DLD1 (cell line): Measurements from ENCODE around the gene ZIC1.

ENCODE experiments used
- in situ Hi-C: cut with HindIII; loops from 2 replicates; pipeline ENCODE4 v1.10.0; 2017; ENCODE audit warnings: low sequenced_read_pairs

The ZIC1 gene

DNA sequence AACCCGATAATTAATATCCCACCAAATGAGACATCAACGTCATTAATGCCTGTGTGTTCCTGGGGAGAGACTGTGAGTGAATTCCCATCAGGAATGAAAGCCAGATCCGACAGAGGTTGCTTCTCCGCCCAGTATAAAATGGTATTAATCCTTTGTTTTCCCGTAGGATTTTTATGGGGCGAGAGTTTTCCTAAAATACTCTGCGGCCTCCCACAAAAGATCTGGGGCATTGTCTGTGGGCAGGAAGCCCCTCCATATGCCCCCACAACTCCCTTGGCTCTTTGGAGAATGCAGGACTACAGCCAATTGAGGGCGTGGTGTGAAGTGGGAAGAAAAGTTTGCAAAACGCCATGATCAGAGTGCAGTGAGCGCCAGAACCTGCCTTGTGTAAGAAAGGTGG is 29.5 kb upstream of the ZIC1 start:
- in situ Hi-C loops, result no loop called here

DNA sequence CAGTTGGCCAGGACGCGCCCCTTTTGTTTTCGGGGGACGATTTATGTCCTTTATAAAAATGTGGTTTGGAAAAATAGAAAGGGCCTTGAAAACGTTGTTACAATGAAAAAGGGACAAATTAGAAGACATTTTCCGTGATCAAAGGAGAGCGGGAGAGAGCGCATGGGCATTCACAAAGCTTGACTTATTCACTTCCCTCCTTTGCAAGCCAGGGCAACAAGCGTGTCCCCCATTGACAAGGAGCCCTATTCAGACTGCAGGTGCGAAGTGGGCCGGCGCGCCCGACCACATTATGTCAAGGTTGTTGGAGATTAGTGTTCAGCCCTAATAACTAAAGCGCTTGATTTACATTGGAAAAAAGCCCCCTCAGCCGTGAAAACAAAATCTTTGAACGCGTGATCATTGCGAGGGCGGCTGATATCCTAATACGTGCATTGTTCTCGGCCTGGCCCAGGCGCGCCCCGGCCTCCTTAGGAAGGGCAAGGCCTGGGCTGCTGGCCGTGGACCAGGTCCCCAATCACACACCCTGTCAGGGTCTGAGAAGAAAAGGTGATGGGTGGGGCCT is 28.7 kb upstream of the ZIC1 start:
- in situ Hi-C loops, result no loop called here

DNA sequence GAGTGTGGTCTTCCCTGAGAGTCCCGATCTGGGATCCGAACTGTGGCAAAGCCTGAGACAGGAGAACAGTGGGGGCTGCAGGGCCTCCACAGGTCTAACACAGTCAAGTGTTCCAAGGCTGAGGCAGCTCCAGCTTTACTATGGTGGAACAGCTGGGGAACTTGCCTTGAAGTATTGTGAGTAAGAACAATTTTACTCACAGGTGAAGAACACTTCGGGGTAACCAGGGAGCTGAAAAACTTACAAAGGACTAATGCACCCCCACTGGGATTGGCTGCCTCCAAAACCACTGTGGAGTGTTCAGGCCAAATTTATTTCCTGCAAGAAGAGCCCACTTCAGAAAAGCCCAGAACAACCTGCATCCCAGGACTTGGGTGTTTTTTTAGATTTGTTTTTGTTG is 28.2 kb upstream of the ZIC1 start:
- in situ Hi-C loops, result no loop called here

DNA sequence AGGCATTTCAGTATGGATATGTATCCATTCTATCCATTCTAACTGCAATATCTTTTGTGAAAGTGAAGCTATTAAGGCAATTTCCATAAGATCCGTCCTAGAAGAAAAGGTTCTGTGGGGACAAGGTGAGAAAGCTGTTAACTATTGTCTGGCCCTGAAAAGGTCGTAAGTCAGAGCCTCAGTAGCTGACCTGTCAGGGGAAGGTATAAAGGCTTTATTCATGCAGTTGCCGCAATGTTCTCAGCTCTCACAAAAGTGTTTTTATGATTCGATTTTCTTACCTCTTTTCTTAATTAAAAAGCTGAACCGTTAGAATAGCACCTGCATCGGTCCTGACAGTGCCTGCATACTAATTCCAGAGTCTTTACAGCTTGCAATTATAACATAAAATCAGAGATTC is 27.6 kb upstream of the ZIC1 start:
- in situ Hi-C loops, result no loop called here

DNA sequence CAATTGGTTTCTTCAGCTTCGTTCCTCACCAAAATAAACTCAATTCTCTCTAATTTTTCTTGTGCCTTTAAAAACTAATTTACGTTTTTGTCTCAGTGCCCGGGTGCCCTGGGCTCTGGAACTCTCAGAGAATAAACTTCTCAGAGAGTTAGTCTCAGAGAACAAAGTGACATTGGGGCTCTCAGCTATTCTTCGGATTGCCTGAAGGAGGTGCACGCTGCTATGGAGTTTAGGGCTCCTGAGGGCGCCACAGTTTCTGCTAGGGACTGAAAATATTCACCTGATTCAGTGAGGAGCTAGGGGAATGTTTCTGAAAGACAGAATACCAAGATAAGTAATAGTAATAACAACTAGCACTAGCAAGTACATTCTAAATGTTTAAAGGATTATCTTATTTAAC is 25.5 kb upstream of the ZIC1 start:
- in situ Hi-C loops, result no loop called here

DNA sequence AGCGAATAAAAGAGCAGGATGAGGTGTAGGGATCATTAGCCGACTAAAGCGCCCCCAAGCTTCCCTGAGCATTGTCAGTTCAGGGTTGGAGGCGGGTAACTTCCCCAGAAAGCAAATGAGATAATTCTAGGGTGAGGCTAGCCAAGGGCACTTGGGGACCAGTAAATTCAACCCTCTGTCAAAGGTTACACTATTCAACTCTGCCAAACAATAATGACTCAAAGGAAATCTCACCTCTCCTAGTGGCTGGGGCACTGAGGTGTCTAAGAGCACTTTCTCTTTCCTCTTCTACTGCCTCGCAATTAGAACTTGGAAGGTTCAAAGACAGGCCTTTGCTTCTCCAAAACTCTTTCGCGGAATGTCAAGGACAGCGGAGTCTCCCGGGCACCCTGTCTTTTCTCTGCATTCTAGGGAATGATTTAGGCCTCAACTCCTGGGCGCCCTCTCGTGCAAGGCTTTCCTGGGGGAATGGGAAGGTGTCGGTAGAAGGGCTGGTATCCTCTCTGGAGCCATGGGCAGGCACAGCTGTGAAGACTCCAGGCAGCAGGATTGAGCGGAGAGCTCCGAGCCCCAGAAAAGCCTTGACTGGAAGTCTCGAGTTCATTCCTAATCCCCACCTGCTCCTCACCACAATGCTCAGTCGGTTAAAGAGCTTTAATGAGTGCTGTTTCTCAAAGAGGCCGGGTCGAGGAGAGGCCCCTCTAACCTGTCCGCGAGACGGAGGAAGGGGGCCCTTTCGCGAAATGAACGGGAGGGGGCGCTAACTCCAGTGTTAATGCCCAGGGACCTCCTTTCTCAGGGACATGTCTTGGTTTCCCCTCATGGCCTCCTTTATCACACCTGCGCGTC is 24.7 kb upstream of the ZIC1 start:
- in situ Hi-C loops, result no loop called here

DNA sequence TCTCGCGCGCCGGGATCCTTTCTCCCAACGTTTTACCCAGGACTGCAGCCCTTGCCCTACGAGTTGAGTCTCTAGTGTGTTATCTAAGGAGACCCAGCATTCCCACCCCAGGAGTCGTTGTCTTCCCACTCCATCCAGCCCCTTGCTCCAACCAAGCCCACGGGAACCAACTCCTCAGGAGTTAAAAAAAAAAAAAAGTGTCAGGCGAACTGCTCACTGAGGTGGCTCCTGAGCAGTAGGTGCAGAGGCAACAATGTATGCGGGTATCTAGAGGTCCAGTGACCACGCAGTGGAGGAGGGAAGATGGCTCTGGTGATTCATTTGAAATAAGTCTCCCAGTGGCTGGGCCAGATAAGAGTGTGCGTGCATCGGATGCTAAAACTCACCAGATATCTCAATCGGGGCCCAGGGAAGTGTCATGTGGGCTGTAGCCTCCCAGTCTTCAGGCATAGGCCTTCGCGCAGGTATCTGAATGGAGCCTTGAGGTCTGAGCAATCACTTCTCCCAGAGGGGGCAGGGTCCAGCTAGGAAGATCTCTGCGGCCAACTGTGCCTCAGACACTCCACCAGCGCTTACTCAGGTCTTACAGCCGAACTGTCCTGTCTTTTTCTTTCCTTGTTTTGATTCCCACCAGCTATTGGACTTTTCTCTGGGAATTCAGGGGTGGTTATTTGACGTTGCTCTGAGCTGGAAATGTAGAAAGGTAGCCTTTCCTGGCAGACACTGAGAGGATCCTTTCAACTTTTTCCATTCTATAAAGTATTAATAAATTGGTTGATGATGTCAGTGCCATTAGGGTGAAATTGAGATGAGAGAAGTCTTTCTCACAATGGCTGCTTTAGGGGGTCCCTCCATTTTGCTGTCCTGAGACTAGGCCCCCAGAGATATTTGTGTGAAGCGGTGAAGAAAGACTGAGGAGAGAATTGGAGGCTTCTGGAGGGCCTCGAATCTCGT is 23.8 kb upstream of the ZIC1 start:
- in situ Hi-C loops, result no loop called here

DNA sequence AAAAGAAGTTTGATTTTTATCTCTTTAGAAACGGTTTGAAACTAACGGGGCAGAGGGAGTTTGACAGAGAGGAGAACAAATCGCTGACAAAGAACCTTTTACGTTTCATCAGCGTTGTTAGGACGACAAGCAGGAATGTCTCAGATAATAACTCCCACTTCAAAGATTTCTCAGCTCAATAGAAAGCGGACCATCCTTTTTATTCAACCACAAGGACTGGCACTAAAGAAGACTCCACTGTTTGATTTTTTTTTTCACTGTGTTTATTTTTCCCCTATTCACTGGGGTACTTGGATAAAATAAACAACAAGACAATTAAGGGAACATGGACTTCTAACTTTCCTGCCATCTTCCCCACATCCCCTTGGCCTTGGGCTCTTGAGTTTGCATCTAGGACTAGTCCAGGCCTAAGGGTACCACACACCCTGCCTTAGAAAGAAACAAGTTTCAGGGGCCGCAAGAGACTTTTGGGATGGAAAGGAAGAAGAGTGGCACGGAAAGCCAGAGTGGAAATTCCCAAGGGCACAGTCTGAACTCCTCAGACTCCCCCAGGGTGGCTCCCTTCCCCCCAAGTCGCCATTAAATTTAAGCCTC is 21.8 kb upstream of the ZIC1 start:
- in situ Hi-C loops, result no loop called here

DNA sequence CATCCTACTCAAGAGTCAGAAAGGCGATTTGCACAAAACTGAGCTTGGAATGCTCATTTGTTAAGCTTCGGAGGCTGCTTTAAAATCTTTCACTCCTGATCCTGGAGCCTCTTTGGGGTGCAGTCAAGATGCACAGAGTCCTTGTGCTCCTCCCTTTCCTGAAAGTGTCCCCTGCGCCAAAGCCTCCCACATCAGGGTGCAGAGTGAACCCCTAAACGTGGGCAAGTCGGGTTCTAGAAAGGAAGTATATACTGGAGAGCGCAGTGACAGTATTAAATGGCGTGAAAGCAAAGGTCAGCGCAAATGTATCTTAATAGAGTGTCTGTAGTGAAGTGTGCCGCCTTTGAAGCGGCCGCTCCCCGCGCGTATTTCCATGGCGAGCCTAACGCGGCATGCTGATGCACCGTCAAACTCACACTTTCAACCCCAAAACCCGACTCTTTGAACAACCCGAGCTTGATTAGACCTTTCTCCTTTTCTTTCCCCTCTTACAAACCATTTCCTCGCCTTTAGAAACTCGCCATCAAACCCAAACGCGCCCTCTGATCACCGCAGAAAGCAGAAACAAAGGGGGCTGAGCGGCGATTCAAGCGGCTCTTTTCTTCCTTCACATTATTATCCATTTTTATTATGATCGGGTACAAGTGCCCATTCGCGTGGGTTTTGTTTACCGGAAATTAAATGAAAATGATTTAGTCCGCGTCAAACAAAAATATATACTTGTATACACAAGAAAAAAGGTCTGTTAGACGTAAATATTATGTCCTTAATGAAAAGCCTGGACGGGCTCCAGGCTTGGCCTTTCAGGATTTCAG is 21.1 kb upstream of the ZIC1 start:
- in situ Hi-C loops, result no loop called here

DNA sequence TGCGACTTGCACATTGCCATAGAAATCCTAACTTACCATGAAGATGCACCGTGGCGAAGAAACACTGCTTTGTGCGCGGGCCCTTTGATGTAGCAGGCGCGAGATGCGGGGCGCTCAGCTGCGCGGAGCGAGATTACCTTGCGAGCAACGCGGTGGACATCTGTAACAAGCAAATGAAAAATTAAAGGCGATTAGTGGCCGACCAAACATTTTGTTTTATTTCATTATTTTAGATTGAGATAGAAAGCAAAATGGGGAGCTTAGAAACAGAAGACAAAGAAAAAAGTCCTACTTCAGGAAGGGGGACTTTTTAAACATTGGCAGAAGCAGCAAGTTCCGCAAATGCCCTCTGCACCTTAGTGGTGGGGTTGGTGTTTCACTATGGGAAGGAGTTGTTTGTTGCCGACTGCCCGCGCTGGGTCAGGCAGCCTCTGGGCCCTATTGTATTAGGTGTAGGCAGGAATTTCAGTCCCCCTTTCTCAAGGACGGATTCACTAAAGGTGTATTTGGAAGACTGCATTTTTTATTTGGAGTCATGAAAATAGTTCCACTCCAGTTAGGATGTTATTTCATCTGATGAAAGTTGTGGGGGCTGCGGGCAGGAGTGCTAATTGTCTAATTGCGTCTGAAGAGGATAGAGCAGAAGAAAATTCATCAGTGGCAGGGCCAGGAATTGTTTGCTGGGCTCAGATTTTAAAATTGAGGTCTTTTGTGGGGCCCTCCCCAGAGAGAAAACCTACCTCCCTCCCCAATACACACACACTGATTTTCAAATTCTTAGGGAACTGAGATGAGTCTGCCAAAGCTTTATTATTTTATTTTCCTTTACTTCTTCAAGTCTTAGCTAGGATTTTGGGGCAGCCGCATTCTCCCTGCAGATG is 20.2 kb upstream of the ZIC1 start:
- in situ Hi-C loops, result no loop called here

DNA sequence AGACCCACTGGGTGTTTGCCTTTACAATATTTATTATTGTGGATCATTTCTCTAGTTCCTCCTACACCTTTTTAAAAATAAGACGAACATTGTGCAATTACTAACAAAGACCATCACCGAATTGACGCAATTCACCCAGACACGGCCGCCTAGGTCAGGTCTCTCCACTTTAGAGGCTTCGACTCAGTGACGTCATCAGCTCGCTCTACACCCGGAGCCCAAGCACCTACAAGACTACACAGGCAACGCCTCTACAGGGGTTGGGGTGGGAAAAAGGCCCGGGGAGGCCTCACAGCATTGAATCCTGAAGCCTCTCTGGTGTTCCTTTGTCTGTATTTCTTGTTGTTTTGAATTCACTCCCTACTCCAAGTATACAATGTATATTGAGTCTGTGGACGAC is 19.4 kb upstream of the ZIC1 start:
- in situ Hi-C loops, result no loop called here

DNA sequence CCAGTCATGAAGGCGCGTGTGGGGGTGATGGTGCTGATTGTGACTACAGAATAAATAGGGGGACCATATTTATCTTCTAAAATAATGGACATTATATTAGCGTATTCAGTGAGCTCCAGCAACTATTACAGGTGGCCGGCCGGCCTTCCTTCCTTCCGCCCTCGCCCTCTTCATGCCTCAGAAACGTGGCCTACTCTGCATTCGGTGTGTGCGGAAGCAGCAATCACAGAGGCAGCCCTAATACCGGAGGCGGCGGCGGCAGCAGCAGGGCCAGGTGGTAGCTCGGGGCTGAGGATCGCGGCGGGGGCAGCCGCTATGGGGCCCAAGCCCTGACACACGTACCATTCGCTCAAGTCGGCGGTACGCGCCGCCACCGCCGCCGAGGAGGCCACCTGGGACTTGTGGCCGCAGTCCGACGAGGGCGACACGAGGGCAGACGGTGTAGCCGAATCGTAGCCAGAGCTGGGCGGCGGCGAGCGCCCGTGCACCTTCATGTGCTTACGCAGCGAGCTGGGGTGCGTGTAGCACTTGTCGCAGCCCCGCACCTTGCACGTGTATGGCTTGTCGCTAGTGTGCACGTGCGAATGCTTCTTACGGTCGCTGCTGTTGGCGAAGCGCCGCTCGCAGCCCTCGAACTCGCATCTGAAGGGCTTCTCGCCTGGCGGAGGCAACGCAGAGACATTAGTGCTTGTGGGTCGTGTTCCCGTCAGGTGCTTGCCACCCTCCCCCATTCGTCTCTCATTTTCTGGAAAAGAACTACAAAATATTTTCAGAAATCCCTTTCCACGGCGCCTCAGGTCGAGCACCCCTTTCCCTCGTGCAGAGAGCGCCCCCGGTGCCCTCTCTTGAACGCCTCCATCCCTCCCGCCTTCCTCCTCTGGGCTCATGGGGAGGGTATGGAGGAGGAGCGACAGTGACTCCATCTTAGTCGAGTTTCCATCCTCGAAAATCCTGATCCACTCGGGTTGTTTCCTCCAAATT is 18.3 kb upstream of the ZIC1 start:
- in situ Hi-C loops, result no loop called here

DNA sequence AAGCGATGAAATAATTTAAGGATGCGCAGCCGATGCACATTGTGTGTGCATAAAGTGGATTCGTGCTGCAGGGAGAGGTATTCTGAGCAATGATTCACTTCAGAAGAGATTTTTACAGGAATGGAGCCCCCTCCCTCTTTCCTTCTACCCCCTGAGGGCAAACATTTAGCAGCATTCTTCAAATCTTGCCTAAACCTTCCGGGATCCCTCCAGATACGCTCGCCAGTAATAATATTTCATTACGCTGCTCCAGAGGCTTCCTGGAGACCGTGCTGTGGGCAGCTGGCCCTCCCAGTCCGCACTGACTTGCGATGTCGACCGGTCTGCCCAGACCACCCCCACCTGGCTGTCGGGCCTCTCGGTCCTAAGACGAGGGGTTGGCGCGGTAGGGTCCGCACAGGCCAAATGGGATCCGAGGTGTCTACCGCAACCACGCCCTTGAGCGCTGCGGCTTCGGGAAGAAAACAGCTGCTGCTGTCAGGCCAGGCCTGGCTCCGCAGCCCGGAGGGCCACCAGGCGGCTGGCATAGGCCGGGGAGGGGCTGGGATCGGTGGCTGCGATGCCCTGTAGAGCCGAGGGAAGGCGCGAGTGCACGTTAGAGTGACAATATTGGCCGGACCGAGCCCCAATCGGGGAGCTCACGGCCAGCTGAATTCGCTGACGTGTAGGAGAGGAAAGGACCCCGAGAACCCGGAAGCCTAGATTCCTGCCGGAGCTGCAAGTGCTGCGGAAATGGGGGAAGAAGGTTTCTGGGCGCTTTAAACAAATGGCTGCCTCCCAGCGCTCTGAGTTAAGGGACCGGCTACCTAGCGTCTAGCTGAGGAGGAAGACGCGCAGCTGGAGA is 17.2 kb upstream of the ZIC1 start:
- in situ Hi-C loops, result no loop called here

DNA sequence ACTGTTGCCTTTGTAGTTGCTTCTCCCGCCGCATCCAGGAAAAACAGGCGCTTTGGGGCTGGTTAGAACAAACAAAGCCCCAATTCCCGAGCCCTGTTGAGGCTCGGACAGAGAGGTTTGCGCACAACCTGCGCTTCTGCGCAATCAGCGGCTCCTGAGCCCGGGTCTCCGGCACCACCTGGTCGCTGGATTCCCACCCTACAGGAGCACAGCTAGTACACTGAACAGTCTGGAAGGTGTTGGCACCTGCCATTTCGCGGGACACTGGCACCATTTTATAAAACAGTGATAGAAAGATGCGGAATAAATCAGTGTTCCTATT is 16.6 kb upstream of the ZIC1 start:
- in situ Hi-C loops, result no loop called here

DNA sequence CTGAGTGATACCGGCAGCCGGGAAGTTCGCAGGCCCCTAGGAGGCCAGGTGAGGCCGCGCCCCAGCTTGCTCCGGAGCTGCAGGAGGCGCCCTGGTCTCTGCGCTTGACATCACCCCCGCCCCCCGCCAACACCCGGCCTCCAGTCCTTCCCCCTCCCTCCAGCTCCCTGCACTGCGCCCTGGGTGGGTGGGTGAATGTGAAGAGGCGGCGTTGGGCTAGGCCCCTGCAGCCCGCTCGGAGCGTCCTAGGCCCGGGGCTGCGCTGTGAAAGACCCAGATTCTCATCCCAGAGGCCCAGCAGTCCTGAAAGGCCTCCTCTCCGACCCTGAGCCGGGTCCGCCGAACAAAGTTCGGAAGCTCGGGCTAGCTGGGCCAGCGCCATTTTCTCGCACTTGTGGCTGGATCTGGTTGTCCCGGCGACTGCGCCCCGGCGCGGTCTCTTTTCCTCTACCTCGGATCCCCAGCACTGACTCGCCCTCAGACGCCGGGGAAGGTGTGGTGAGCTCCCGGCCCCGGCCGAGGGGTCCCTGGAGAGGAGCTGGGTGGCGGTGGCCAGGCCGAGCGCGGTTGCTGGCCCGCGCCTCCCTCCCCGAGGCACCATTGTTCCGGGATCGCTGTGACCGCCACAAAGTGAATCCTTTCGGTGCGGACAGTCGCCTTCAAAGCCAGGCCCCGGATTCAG is 15.8 kb upstream of the ZIC1 start:
- in situ Hi-C loops, result no loop called here

DNA sequence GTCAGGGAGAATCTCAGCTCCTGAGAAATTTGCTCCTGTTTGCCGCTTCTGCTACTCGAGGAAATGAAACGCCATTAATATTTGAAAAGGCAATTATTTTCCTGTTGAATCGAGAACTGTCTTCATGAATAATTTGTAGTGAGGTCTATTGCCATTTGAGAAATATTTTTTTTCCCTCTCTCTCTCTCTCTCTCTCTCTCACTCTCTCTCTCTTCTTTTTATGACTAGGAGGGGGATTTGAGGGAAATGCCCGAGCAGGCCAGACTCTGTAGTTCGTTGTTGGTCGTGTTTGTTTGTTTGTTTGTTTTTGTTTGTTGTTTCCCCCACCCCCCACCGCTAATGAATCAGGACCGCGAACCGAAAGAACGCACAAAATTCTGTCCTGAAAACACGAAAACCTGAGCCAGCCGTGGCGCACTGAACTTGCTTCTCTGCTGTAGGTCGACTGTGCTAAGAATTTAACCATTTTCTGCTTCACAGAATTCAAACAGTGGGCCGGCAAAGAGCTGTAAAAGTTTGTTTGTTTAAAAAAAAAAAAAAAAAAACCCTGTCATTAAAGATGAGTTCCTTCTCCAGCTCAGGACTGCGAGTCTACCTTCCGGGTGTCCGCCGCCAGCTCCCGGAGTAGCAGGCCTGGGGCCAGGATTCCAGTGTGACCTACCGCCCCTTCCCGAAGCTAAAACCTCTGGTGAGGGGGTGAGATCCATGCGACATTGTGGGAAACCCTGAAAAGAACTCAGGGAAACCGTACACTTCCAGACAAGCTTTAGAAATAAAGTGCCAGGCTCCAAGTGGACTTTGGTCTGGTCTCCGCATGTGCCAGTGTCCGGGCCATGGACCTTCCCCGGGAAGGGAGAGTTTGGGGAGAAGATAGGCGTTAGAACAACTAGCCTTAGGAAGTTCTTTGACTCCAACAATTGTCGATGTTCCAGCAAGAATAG is 15.0 kb upstream of the ZIC1 start:
- in situ Hi-C loops, result no loop called here
